SU-DHL-6 (cell line): Measurements from ENCODE around the gene SMPDL3B.
"Not testable (repeated sequence)": the region's sequence is repeated elsewhere in the genome, so short reads cannot be mapped to it uniquely, and the experiment has no call there.

Experiments used
- H2AFZ ChIP-seq: fragments of 200-600 bp; sonication (generic); 2 replicates; pipeline ENCODE4 v1.6.1; 2014; ENCODE audit warnings: low read depth, mild to moderate bottlenecking, moderate library complexity, mixed read lengths, antibody characterized with exemption, low read length; ENCODE audit not compliant: severe bottlenecking
- H3F3A ChIP-seq: fragments of 200-600 bp; shearing (Covaris generic); 2 replicates; pipeline ENCODE4 v1.6.0; 2016; ENCODE audit warnings: antibody characterized with exemption, mild to moderate bottlenecking; ENCODE audit not compliant: insufficient read depth
- H3K27ac ChIP-seq: fragments of 200-600 bp; sonication (generic); 2 replicates; pipeline ENCODE4 v1.5.1; 2016; ENCODE audit warnings: low read depth, mild to moderate bottlenecking, low read length, moderate library complexity, mixed read lengths
- H3K27me3 ChIP-seq: fragments of 200-600 bp; sonication (generic), shearing (Covaris generic); 2 replicates; pipeline ENCODE4 v1.6.0; 2014; ENCODE audit warnings: mild to moderate bottlenecking, low read length
- H3K36me3 ChIP-seq: fragments of 200-600 bp; sonication (generic); 2 replicates; pipeline ENCODE4 v1.6.1; 2014; ENCODE audit warnings: mild to moderate bottlenecking, low read length, mixed read lengths
- H3K4me2 ChIP-seq: fragments of 300-600, 200-600 bp; shearing (Covaris generic), sonication (generic); 2 replicates; pipeline ENCODE4 v1.6.0; 2014; ENCODE audit warnings: low read length, low read depth, mild to moderate bottlenecking; ENCODE audit not compliant: poor library complexity, severe bottlenecking
- H3K4me3 ChIP-seq: fragments of 200-600 bp; sonication (generic); 2 replicates; pipeline ENCODE4 v1.5.1; 2014; ENCODE audit warnings: antibody characterized with exemption, low read length, mild to moderate bottlenecking, mixed read lengths; ENCODE audit not compliant: insufficient read depth, poor library complexity, severe bottlenecking
- H3K79me2 ChIP-seq: fragments of 200-600 bp; sonication (generic); 2 replicates; pipeline ENCODE4 v1.6.1; 2014; ENCODE audit warnings: mild to moderate bottlenecking, low read length, moderate library complexity; ENCODE audit not compliant: insufficient read depth
- H3K9ac ChIP-seq: fragments of 200-600 bp; sonication (generic); 2 replicates; pipeline ENCODE4 v1.7.0; 2014; ENCODE audit warnings: mild to moderate bottlenecking, low read length
- H3K9me2 ChIP-seq: fragments of 200-600 bp; sonication (generic); replicated peaks from 2 replicates; pipeline ENCODE4 v1.6.1; 2014; ENCODE audit warnings: low read length; ENCODE audit not compliant: insufficient read depth
- H3K9me3 ChIP-seq: fragments of 200-600 bp; sonication (generic); 2 replicates; pipeline ENCODE4 v1.6.1; 2014; ENCODE audit warnings: low read length, mixed read lengths; ENCODE audit not compliant: insufficient read depth
- H4K20me1 ChIP-seq: fragments of 200-600 bp; sonication (generic); 2 replicates; pipeline ENCODE4 v1.6.1; 2014; ENCODE audit warnings: low read depth, mild to moderate bottlenecking, antibody characterized with exemption, low read length, moderate library complexity, mixed read lengths
- CTCF ChIP-seq: fragments of 200-600 bp; sonication (generic); IDR thresholded peaks from one replicate; pipeline ENCODE4 v1.5.1; 2017; ENCODE audit warnings: antibody characterized with exemption, mild to moderate bottlenecking, low read length, moderate library complexity; ENCODE audit not compliant: insufficient read depth, poor library complexity, severe bottlenecking
- EZH2phosphoT487 ChIP-seq: fragments of 200-600 bp; sonication (generic), shearing (Covaris generic); conservative IDR thresholded peaks from 2 replicates; pipeline ENCODE4 v1.6.1; 2018; ENCODE audit warnings: mild to moderate bottlenecking, antibody characterized with exemption, low read length, moderate library complexity, mixed read lengths

Gene SMPDL3B

GRCh38 chr1:27999055-27999454 is 64.3 kb downstream of the SMPDL3B start:
- H2AFZ ChIP-seq, result no peak overlapping the region
- no peaks in the 10 kb centered on the region for H3K79me2 ChIP-seq
- H3K27ac ChIP-seq, result no peak overlapping the region
- no peak overlapping the region for H3K9ac ChIP-seq
- H3K36me3 ChIP-seq, result peaks cover 37% of the 10 kb centered on the region
- H3K27me3 ChIP-seq, result no peaks in the 10 kb centered on the region
- no peaks in the 10 kb centered on the region for H3F3A ChIP-seq
- no peaks in the 10 kb centered on the region for H3K9me3 ChIP-seq
- no peaks in the 10 kb centered on the region for H4K20me1 ChIP-seq
- H3K4me3 ChIP-seq, result no peak overlapping the region
- H3K4me2 ChIP-seq, result no peak overlapping the region
- TF ChIP-seq CTCF (no peak), EZH2phosphoT487 (no peak)
- no peaks in the 10 kb centered on the region for H3K9me2 ChIP-seq

- no peaks in the 10 kb centered on the region for H3K79me2 ChIP-seq
- H3F3A ChIP-seq, result no peaks in the 10 kb centered on the region
- no peak overlapping the region for H3K4me2 ChIP-seq
- no peaks in the 10 kb centered on the region for H3K9me2 ChIP-seq
- no peak overlapping the region for H3K9ac ChIP-seq
- H3K4me3 ChIP-seq, result no peak overlapping the region
- no peak overlapping the region for H2AFZ ChIP-seq
- H3K27ac ChIP-seq, result no peak overlapping the region
- no peaks in the 10 kb centered on the region for H4K20me1 ChIP-seq
- no peak for TF ChIP-seq CTCF
- no peak for TF ChIP-seq EZH2phosphoT487
- H3K36me3 ChIP-seq, result peaks cover 39% of the 10 kb centered on the region
- no peaks in the 10 kb centered on the region for H3K27me3 ChIP-seq
- no peaks in the 10 kb centered on the region for H3K9me3 ChIP-seq
Observed at GRCh38 chr1:28002600-28002999, 67.8 kb downstream of the SMPDL3B start.

GRCh38 chr1:28003117-28003516 is 68.3 kb downstream of the SMPDL3B start:
- H3K36me3 ChIP-seq, result peaks cover 39% of the 10 kb centered on the region
- not testable (repeated sequence) for H3K9me3 ChIP-seq, H3K27ac ChIP-seq, H3K4me2 ChIP-seq, H2AFZ ChIP-seq, H3K79me2 ChIP-seq, H3K9ac ChIP-seq, H3K9me2 ChIP-seq, H3F3A ChIP-seq, H4K20me1 ChIP-seq, H3K27me3 ChIP-seq, H3K4me3 ChIP-seq
